ENCODE data around the gene RPP38. TPM values are rescaled to one million over a fixed set of nuclear protein-coding genes. Genes with fewer than 3 reads are reported as not detected.

Gene RPP38
- total and polyA plus RNA-seq, 4 experiments from 2014 or later, result 19.8 to 34.6 (median 27.5) TPM

DNA sequence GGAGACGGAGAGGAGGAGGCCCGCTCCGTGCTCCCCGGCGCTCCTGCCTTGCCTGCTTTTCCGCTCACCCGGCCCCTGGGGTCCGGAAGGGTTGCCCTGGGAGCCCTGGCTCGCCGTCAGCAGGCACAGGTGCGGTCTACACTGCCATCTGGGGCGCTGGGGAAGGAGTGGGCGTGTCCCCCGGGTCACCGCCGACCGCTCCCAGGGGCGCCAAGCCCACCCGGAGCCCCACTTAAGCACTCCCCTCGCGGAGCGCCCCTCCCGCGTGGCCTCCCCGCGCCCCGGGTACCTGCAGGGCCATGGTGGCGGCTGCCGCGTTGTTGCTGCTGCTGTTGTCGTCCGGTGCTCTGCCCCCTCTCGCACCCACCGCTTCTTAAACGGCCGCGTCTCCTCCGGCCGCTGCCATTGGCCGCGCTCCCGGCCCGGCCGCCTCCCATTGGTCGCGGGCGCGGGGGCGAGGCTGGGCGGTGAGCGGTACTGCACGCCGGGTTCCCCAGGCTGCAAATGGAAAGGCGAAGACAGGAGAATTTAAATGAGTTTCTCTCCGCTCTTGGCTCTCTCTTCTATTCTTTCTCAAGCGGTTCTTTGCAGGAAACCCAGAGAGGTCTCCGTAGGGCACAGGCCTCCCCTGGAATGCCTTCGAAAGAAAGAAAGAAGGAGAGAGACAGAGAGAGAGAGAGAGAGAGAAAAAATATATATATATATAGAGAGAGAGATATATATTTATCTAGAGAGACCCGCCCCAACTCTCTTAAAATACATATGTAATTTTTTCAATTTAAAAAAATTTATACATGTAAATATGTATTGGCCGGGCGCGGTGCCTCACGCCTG is 8.5 kb upstream of the RPP38 start, which contains the start of gene ACBD7:
TSS of gene ACBD7 (minus strand) at position 349 of the 834 bp plus-strand sequence. CDS start at position 301, 48 bp downstream.
- CTCF ChIA-PET (ENCODE audit: partially characterized antibody), result no interaction called here
- peak; percentile 79 to 83 (median 80) for DNase-seq
- intact Hi-C loops (cut with micrococcal nuclease), result loop anchor here (1.0 kb wide), 1 partner anchor 9 kb away; the partner anchor contains the start of gene RPP38

DNA sequence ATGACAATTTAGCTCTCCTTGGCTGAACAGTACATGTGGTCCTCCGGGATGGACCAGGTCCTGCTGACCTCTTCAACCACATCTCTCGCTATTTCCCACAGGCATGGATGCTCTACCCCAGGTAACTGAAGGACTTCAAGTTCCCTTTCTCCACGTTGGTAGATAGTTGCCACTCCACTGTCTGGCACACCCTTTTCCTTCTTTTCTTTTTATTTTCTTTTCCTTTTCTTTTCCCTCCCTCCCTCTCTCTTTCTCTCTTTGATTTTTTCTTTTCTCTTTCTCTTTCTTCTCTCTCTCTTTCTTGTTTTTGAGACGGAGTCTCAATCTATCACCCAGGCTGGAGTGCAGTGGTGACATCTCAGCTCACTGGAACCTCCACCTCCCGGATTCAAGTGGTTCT is 5.7 kb upstream of the RPP38 start:
- H3K4me3 Mint-ChIP-seq, result no peak overlapping the region
- Histone ChIP-seq H3K4me3 (ENCODE audit: low read length in 2 of 2) (no peak overlapping the region), H3K36me3 (ENCODE audit: insufficient read depth, low read length) (no peaks in the 10 kb centered on the region), H3K27ac (ENCODE audit: low read depth, low read length) (no peak overlapping the region), H3K4me1 (ENCODE audit: insufficient read depth, low read length) (peaks cover 6% of the 10 kb centered on the region), H3K27me3 (ENCODE audit: insufficient read depth, low read length) (no peaks in the 10 kb centered on the region), H3K9me3 (ENCODE audit: control insufficient read depth in 1 of 2, low read length in 2 of 2) (no peaks in the 10 kb centered on the region)
- ChIA-PET CTCF (ENCODE audit: partially characterized antibody) (no interaction called here), POLR2A (ENCODE audit: partially characterized antibody) (interaction anchor here (0.6 kb wide), 1 partner anchor 531 kb away, joined by 4 read pairs; no protein-coding TSS in a partner anchor)
- H3K9me3 Mint-ChIP-seq, result no peaks in the 10 kb centered on the region
- no peaks in the 10 kb centered on the region for H3K36me3 Mint-ChIP-seq
- H3K27ac Mint-ChIP-seq, result no peak overlapping the region
- intact Hi-C loops (cut with micrococcal nuclease), result no loop called here
- peaks cover under 1 to 6% (median 4%) of the 10 kb centered on the region in 4 donors for H3K4me1 Mint-ChIP-seq
- H3K27me3 Mint-ChIP-seq, result no peaks in the 10 kb centered on the region
- DNase-seq, result no peak

More for the DNA sequence above, 8.5 kb upstream of the RPP38 start, which contains the start of gene ACBD7:
- POLR2A ChIA-PET (ENCODE audit: partially characterized antibody), result no interaction called here
- H3K27ac Mint-ChIP-seq, result peak within 1 kb of the TSS in 2 of 7 donors; percentile 23 to 40
- Histone ChIP-seq H3K27me3 (ENCODE audit: insufficient read depth, low read length) (no peaks in the 10 kb centered on the region), H3K36me3 (ENCODE audit: insufficient read depth, low read length) (no peaks in the 10 kb centered on the region), H3K4me3 (ENCODE audit: low read length in 2 of 2) (peak within 1 kb of the TSS; percentile 11 to 68), H3K4me1 (ENCODE audit: insufficient read depth, low read length) (peaks cover 4% of the 10 kb centered on the region), H3K9me3 (ENCODE audit: control insufficient read depth in 1 of 2, low read length in 2 of 2) (no peaks in the 10 kb centered on the region), H3K27ac (ENCODE audit: low read depth, low read length) (no peak within 1 kb of the TSS)
- peaks cover 2 to 18% (median 7%) of the 10 kb centered on the region in 4 donors for H3K4me1 Mint-ChIP-seq
- no peaks in the 10 kb centered on the region for H3K36me3 Mint-ChIP-seq
- no peaks in the 10 kb centered on the region for H3K9me3 Mint-ChIP-seq
- H3K27me3 Mint-ChIP-seq, result no peaks in the 10 kb centered on the region
- peak within 1 kb of the TSS; percentile 67 to 84 (median 78) for H3K4me3 Mint-ChIP-seq

DNA sequence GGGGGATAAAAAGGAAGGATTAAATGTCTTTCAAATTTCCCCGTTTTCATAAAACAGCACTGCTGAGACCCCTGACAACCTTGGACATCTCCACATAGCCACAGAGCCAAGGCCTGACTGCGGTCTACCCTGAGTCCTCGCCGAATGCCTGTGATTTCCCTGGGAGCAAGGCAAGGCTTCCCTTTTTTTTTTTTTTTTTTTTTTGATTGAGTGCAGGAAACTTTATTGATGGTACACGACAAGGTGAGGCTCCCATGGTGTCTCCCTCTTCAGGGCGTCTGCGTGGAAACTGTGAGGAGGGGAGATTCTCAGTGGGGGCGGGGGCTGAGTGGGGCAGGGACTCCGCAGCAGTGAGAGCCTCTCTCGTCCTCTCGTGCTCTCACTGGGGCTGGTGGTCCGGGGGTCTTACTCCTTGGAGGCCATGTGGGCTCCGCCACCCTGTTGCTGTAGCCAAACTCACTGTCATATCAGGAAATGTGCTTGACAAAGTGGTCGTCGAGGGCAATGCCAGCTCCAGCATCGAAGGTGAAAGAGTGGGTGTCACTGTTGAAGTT is 4.2 kb upstream of the RPP38 start:
- Histone ChIP-seq H3K4me1 (ENCODE audit: insufficient read depth, low read length) (peaks cover 11% of the 10 kb centered on the region), H3K27me3 (ENCODE audit: insufficient read depth, low read length) (no peaks in the 10 kb centered on the region), H3K36me3 (ENCODE audit: insufficient read depth, low read length) (no peaks in the 10 kb centered on the region), H3K9me3 (ENCODE audit: control insufficient read depth in 1 of 2, low read length in 2 of 2) (no peaks in the 10 kb centered on the region), H3K27ac (ENCODE audit: low read depth, low read length) (no peak overlapping the region), H3K4me3 (ENCODE audit: low read length in 2 of 2) (no peak overlapping the region)
- Mint-ChIP-seq H3K4me1 (peaks cover 5 to 21% (median 12%) of the 10 kb centered on the region in 4 donors), H3K4me3 (no peak overlapping the region), H3K9me3 (no peaks in the 10 kb centered on the region), H3K27ac (no peak overlapping the region), H3K36me3 (peaks cover 0 to 10% of the 10 kb centered on the region in 2 donors), H3K27me3 (no peaks in the 10 kb centered on the region)
- DNase-seq, result no peak
- intact Hi-C loops (cut with micrococcal nuclease), result no loop called here
- ChIA-PET POLR2A (ENCODE audit: partially characterized antibody) (no interaction called here), CTCF (ENCODE audit: partially characterized antibody) (no interaction called here)

DNA sequence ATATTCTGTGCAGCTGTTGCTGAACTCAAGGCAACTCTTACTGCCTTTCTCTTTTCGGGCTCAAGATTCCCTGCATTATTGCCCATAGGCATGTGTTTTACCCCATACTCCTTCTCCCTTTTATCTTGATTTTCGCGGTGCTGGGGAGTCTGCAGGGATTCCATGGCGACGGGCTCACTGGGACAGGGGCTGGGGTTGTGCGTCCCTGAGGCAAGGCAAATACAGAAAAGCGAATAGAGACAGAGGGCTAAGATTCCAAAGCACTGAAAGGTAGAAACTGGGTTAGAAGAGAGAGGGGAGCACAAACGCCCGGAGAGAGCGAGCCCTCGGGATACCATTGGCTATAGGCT is 519 bp upstream of the RPP38 start:
- Histone ChIP-seq H3K4me3 (ENCODE audit: low read length in 2 of 2) (peak overlapping the region; percentile 86 to 97), H3K36me3 (ENCODE audit: insufficient read depth, low read length) (peaks cover 4% of the 10 kb centered on the region), H3K9me3 (ENCODE audit: control insufficient read depth in 1 of 2, low read length in 2 of 2) (no peaks in the 10 kb centered on the region), H3K4me1 (ENCODE audit: insufficient read depth, low read length) (peaks cover 38% of the 10 kb centered on the region), H3K27me3 (ENCODE audit: insufficient read depth, low read length) (no peaks in the 10 kb centered on the region), H3K27ac (ENCODE audit: low read depth, low read length) (peak overlapping the region; percentile 95)
- peaks cover 16 to 44% (median 31%) of the 10 kb centered on the region in 4 donors for H3K4me1 Mint-ChIP-seq
- ChIA-PET POLR2A (ENCODE audit: partially characterized antibody) (no interaction called here), CTCF (ENCODE audit: partially characterized antibody) (interaction anchor here (1.1 to 1.7 kb wide), 2 partner anchors 9 to 113 kb away, joined by 3 to 6 read pairs; no protein-coding TSS in a partner anchor)
- H3K4me3 Mint-ChIP-seq, result peak overlapping the region; percentile 88 to 99 (median 94)
- DNase-seq, result no peak
- peak overlapping the region; percentile 91 to 98 (median 95) for H3K27ac Mint-ChIP-seq
- intact Hi-C loops (cut with micrococcal nuclease), result loop anchor here (1.0 to 5.0 kb wide), 7 partner anchors 8 to 1721 kb away; partner anchors contain the start of genes ACBD7, CDNF, DCLRE1C and HSPA14
- no peaks in the 10 kb centered on the region for H3K27me3 Mint-ChIP-seq
- peaks cover 0 to 2% (median 0%) of the 10 kb centered on the region in 8 donors for H3K9me3 Mint-ChIP-seq
- peaks cover under 1 to 23% of the 10 kb centered on the region in 2 donors for H3K36me3 Mint-ChIP-seq

DNA sequence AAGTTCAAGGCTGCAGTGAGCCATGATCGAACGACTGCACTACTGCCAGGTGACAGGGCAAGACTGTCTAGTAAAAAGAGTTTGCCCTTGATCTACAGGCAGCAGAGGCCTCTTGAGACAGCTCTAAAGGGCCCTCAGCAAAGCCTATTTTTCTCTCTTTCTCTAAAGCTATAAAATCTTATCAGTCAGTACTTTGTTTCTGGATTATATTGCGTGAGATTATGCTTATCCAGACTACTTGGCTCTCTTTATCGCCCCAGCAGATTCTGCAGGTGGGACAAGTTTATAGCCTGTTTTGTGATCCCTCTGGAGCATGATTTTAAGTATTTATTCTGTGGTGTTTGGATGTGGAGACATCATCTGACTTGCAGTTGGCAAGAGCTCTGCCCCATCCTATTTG is 2.7 kb downstream of the RPP38 start:
- peak overlapping the region in 6 of 7 donors; percentile 64 to 86 (median 80) for H3K27ac Mint-ChIP-seq
- Histone ChIP-seq H3K4me1 (ENCODE audit: insufficient read depth, low read length) (peaks cover 38% of the 10 kb centered on the region), H3K27me3 (ENCODE audit: insufficient read depth, low read length) (no peaks in the 10 kb centered on the region), H3K9me3 (ENCODE audit: control insufficient read depth in 1 of 2, low read length in 2 of 2) (no peaks in the 10 kb centered on the region), H3K36me3 (ENCODE audit: insufficient read depth, low read length) (peaks cover 30% of the 10 kb centered on the region), H3K27ac (ENCODE audit: low read depth, low read length) (no peak overlapping the region), H3K4me3 (ENCODE audit: low read length in 2 of 2) (no peak overlapping the region)
- intact Hi-C loops (cut with micrococcal nuclease), result loop anchor here (5.0 to 10.0 kb wide), 3 partner anchors 148 to 1717 kb away; partner anchors contain the start of genes DCLRE1C, PRPF18 and RSU1
- peak overlapping the region in 5 of 8 donors; percentile 2 to 42 (median 36) for H3K4me3 Mint-ChIP-seq
- H3K36me3 Mint-ChIP-seq, result peaks cover 9 to 46% of the 10 kb centered on the region in 2 donors
- ChIA-PET CTCF (ENCODE audit: partially characterized antibody) (interaction anchor here (0.7 to 1.4 kb wide), 4 partner anchors 9 to 1240 kb away, joined by 3 to 5 read pairs (median 3); no protein-coding TSS in a partner anchor), POLR2A (ENCODE audit: partially characterized antibody) (interaction anchor here (0.9 to 2.3 kb wide), 4 partner anchors 65 to 141 kb away, joined by 3 to 9 read pairs (median 6); partner anchors contain the start of genes MEIG1 and NMT2)
- no peaks in the 10 kb centered on the region for H3K27me3 Mint-ChIP-seq
- peaks cover 0 to 2% (median 0%) of the 10 kb centered on the region in 8 donors for H3K9me3 Mint-ChIP-seq
- H3K4me1 Mint-ChIP-seq, result peaks cover 16 to 44% (median 31%) of the 10 kb centered on the region in 4 donors
- no peak for DNase-seq

DNA sequence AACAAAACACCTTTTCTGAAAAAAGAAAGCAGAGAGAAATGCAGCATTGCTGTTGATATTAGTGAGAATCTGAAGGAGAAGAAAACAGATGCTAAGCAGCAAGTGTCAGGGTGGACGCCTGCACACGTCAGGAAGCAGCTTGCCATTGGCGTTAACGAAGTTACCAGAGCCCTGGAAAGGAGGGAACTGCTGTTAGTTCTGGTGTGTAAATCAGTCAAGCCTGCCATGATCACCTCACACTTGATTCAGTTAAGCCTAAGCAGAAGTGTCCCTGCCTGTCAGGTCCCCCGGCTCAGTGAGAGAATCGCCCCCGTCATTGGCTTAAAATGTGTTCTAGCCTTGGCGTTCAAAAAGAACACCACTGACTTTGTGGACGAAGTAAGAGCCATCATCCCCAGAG is 6.4 kb downstream of the RPP38 start:
- Mint-ChIP-seq H3K9me3 (peaks cover 0 to 2% (median 0%) of the 10 kb centered on the region in 8 donors), H3K4me3 (no peak overlapping the region), H3K27ac (peak overlapping the region in 3 of 7 donors; percentile 6 to 16 (median 14)), H3K36me3 (peaks cover 20 to 60% of the 10 kb centered on the region in 2 donors), H3K4me1 (peaks cover 13 to 28% (median 23%) of the 10 kb centered on the region in 4 donors), H3K27me3 (no peaks in the 10 kb centered on the region)
- H3K27me3 ChIP-seq (ENCODE audit: insufficient read depth, low read length), result no peaks in the 10 kb centered on the region
- no peak for DNase-seq
- H3K36me3 ChIP-seq (ENCODE audit: insufficient read depth, low read length), result peaks cover 41% of the 10 kb centered on the region
- H3K4me1 ChIP-seq (ENCODE audit: insufficient read depth, low read length), result peaks cover 29% of the 10 kb centered on the region
- no peak overlapping the region for H3K4me3 ChIP-seq (ENCODE audit: low read length in 2 of 2)
- H3K27ac ChIP-seq (ENCODE audit: low read depth, low read length), result no peak overlapping the region
- ChIA-PET CTCF (ENCODE audit: partially characterized antibody) (interaction anchor here (0.8 to 4.2 kb wide), 2 partner anchors 21 to 70 kb away, joined by 3 to 34 read pairs; no protein-coding TSS in a partner anchor), POLR2A (ENCODE audit: partially characterized antibody) (interaction anchor here (0.8 to 1.1 kb wide), 2 partner anchors 66 to 106 kb away, joined by 3 to 4 read pairs; no protein-coding TSS in a partner anchor)
- intact Hi-C loops (cut with micrococcal nuclease), result loop anchor here (10.0 kb wide), 1 partner anchor 1519 kb away; the partner anchor contains the start of gene PRPF18
- no peaks in the 10 kb centered on the region for H3K9me3 ChIP-seq (ENCODE audit: control insufficient read depth in 1 of 2, low read length in 2 of 2)

Data from CD4-positive, alpha-beta memory T cell (primary cell).